Smooth muscle cell (in vitro differentiated cells): ENCODE results near the gene PREX1. TPM values are rescaled to one million over a fixed set of nuclear protein-coding genes. Genes with fewer than 3 reads are reported as not detected.

Experiments
- DNase-seq: peaks from one replicate; lab custom pipeline; 2025; ENCODE audit not compliant: unreplicated experiment; lab: John Stamatoyannopoulos, UW
- H2AFZ ChIP-seq: fragments of 200-600 bp; sonication (generic); 2 replicates; pipeline ENCODE4 v1.6.0; 2016; ENCODE audit warnings: antibody characterized with exemption, low read depth, mild to moderate bottlenecking
- H3F3A ChIP-seq: fragments of 200-600 bp; sonication (generic); 2 replicates; pipeline ENCODE4 v1.6.0; 2017; ENCODE audit warnings: antibody characterized with exemption, low read depth
- H3K27ac ChIP-seq: fragments of 200-600 bp; sonication (generic); 2 replicates; pipeline ENCODE4 v1.5.1; 2016; ENCODE audit warnings: low read depth, mild to moderate bottlenecking
- H3K27me3 ChIP-seq: fragments of 200-600 bp; sonication (generic); 2 replicates; pipeline ENCODE4 v1.6.1; 2016; ENCODE audit warnings: low read depth, mild to moderate bottlenecking
- H3K36me3 ChIP-seq: fragments of 200-600 bp; sonication (generic); 2 replicates; pipeline ENCODE4 v1.5.1; 2016; ENCODE audit warnings: low read depth
- H3K4me1 ChIP-seq: fragments of 200-600 bp; sonication (generic); 2 replicates; pipeline ENCODE4 v1.5.1; 2016; ENCODE audit warnings: low read depth
- H3K4me2 ChIP-seq: fragments of 200-600 bp; sonication (generic); 2 replicates; pipeline ENCODE4 v1.6.0; 2016; ENCODE audit warnings: mild to moderate bottlenecking
- H3K4me3 ChIP-seq: fragments of 200-600 bp; sonication (generic); 2 replicates; pipeline ENCODE4 v1.5.1; 2016; ENCODE audit warnings: mild to moderate bottlenecking
- H3K79me2 ChIP-seq: fragments of 200-600 bp; sonication (generic); 2 replicates; pipeline ENCODE4 v1.6.0; 2016; ENCODE audit warnings: low read depth, mild to moderate bottlenecking
- H3K9ac ChIP-seq: fragments of 200-600 bp; sonication (generic); 2 replicates; pipeline ENCODE4 v1.6.0; 2016; ENCODE audit warnings: low read depth
- H3K9me3 ChIP-seq: fragments of 200-600 bp; sonication (generic); replicated peaks from 2 replicates; pipeline ENCODE4 v1.5.1; 2016; ENCODE audit warnings: low read depth
- H4K20me1 ChIP-seq: fragments of 200-600 bp; sonication (generic); 2 replicates; pipeline ENCODE4 v1.6.0; 2016; ENCODE audit warnings: low read depth
- CTCF ChIP-seq: fragments of 200-600 bp; sonication (generic); IDR thresholded peaks from 2 replicates; pipeline ENCODE4 v1.5.1; 2017; ENCODE audit warnings: borderline replicate concordance, mild to moderate bottlenecking, antibody characterized with exemption; ENCODE audit not compliant: insufficient read depth, poor library complexity, severe bottlenecking
- WGBS: methylation state at CpG from one replicate; pipeline ENCODE4 v1.1.7; 2016; ENCODE audit warnings: low lambda C conversion rate; 5-methylcytosine and 5-hydroxymethylcytosine counted together
- polyA plus RNA-seq: library from polyadenylated mRNA; unstranded; fragments of >200 nt; fragmentation: Nextera tagmentation; extraction: Ambion mirVana; gene quantifications from 2 replicates; pipeline ENCODE4 v1.2.1, GENCODE V29; 2016
- total RNA-seq: library from RNA; depleted of rRNA; stranded (reverse); fragments of >200 nt; gene quantifications from 2 replicates; pipeline ENCODE4 v1.2.3, GENCODE V29; 2014

Gene PREX1
- total and polyA plus RNA-seq, 2 experiments from 2014 or later: 0.04 to 0.30 TPM

GRCh38 chr20:48720256-48720985, 107.4 kb downstream of the PREX1 start:
- Histone ChIP-seq H3K4me2 (no peak overlapping the region), H2AFZ (no peak overlapping the region), H3K9ac (no peak overlapping the region), H3K79me2 (no peaks in the 10 kb centered on the region), H3F3A (no peaks in the 10 kb centered on the region), H3K36me3 (no peaks in the 10 kb centered on the region), H3K27ac (no peak overlapping the region), H3K9me3 (no peaks in the 10 kb centered on the region), H4K20me1 (no peaks in the 10 kb centered on the region), H3K4me3 (no peak overlapping the region), H3K4me1 (no peaks in the 10 kb centered on the region), H3K27me3 (no peaks in the 10 kb centered on the region)
- WGBS: 89% methylated on average over 13 of the region's 13 CpGs
- TF ChIP-seq CTCF: no peak
- DNase-seq: no peak

GRCh38 chr20:48719598-48720255, 108.1 kb downstream of the PREX1 start:
- H3K27ac ChIP-seq: no peak overlapping the region
- 97% methylated on average over 4 of the region's 4 CpGs for WGBS
- no peak overlapping the region for H3K4me3 ChIP-seq
- no peak overlapping the region for H3K9ac ChIP-seq
- no peaks in the 10 kb centered on the region for H3K4me1 ChIP-seq
- no peaks in the 10 kb centered on the region for H3K9me3 ChIP-seq
- TF ChIP-seq CTCF: no peak
- DNase-seq: no peak
- H3K4me2 ChIP-seq: no peak overlapping the region
- no peaks in the 10 kb centered on the region for H3K79me2 ChIP-seq
- no peaks in the 10 kb centered on the region for H4K20me1 ChIP-seq
- H3F3A ChIP-seq: no peaks in the 10 kb centered on the region
- H2AFZ ChIP-seq: no peak overlapping the region
- no peaks in the 10 kb centered on the region for H3K36me3 ChIP-seq
- no peaks in the 10 kb centered on the region for H3K27me3 ChIP-seq

GRCh38 chr20:48718786-48719578, 108.8 kb downstream of the PREX1 start:
- no peak overlapping the region for H3K4me3 ChIP-seq
- no peak overlapping the region for H3K9ac ChIP-seq
- no peak overlapping the region for H3K27ac ChIP-seq
- no peaks in the 10 kb centered on the region for H3F3A ChIP-seq
- H3K4me2 ChIP-seq: no peak overlapping the region
- H3K36me3 ChIP-seq: no peaks in the 10 kb centered on the region
- no peaks in the 10 kb centered on the region for H3K27me3 ChIP-seq
- WGBS: 92% methylated on average over 8 of the region's 8 CpGs
- no peak for TF ChIP-seq CTCF
- no peaks in the 10 kb centered on the region for H4K20me1 ChIP-seq
- H3K9me3 ChIP-seq: no peaks in the 10 kb centered on the region
- DNase-seq: no peak
- H3K79me2 ChIP-seq: no peaks in the 10 kb centered on the region
- no peaks in the 10 kb centered on the region for H3K4me1 ChIP-seq
- no peak overlapping the region for H2AFZ ChIP-seq
